LoVo (cell line): Measurements from ENCODE around the gene SPRR2A.
"Not testable (repeated sequence)": the region's sequence is repeated elsewhere in the genome, so short reads cannot be mapped to it uniquely, and the experiment has no call there.

Experiments used
- DNase-seq: peaks from one replicate; pipeline ENCODE4 v3.0.0-alpha.2; 2016; ENCODE audit warnings: low spot score

SPRR2A gene

GRCh38 chr1:153057375-153057774 is at the start of gene SPRR2A:
SPRR2A (minus strand) TSS chr1:153057512; CDS start chr1:153056735, 777 bp downstream.
- DNase-seq = no peak

GRCh38 chr1:153100245-153100644 is 42.9 kb upstream of the SPRR2A start:
- peak; percentile 32 for DNase-seq

GRCh38 chr1:153099461-153100045 is 42.2 kb upstream of the SPRR2A start:
- no peak for DNase-seq

DNA sequence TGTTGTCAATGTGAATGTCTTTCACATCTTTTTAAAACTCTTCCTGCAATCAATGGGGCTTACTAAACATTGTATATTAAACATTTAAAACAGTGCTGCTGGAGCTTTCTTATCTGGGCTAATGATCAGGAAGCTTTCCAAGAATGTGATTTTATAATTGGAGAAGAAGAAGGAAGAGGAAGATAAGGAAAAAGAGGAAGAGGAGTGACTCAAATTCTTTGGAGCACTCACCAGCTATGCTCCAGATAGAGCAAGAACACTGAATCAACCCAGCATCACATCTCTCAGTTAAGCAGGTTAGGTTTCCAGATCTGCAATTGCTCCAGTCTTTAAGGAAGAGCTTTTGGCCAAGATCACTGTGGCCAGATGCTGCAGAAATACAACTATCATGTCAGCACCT is 38.5 kb upstream of the SPRR2A start:
- no peak for DNase-seq

- DNase-seq = no peak
Observed at GRCh38 chr1:153094426-153094825, 37.1 kb upstream of the SPRR2A start, which contains the start of gene SPRR2E. SPRR2E (minus strand) TSS chr1:153094526; CDS start chr1:153093751, 775 bp downstream.

GRCh38 chr1:153087652-153088051 is 30.3 kb upstream of the SPRR2A start:
- DNase-seq = no peak

DNA sequence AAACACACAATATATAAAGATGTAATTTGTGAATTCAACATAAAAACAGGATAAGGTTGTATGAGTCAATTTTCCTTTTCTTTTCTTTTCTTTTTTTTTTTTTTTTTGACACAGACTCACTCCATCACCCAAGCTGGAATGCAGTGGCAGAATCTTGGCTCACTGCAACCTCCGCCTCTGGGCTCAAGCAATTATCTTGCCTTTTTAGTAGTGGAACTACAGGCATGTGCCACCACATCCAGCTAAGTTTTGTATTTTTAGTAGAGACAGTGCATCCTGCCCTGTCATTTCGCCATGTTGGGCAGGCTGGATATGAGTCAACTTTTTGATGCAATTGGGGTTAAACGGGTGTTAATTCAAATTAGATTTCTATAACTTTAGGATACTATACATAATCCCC is 24.4 kb upstream of the SPRR2A start:
- no peak for DNase-seq

GRCh38 chr1:153072806-153073726 is 15.8 kb upstream of the SPRR2A start:
- no peak for DNase-seq

- no peak for DNase-seq
Observed at GRCh38 chr1:153071511-153071910, 14.2 kb upstream of the SPRR2A start, which contains the start of gene SPRR2B. SPRR2B (minus strand) TSS chr1:153071611; CDS start chr1:153070839, 772 bp downstream.

DNA sequence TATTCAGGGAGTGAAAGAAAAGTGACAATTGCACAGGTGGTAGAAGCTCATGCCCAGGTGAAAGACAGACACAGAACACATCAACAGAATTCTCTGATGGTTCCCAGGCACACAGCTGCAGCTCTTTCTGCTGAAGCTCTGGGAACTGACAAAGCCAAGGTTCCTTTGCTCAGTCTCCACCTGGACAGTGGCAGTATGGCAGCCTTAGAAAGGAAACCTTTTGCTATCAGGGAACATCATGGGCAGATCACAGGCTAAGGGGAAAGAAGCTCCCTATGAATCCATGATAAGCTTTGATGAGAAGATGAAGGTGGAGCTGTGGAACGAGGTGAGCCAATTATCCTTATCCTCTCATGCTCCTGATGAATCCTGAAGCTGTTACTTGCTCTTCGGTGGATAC is 12.9 kb upstream of the SPRR2A start:
- DNase-seq = no peak

DNA sequence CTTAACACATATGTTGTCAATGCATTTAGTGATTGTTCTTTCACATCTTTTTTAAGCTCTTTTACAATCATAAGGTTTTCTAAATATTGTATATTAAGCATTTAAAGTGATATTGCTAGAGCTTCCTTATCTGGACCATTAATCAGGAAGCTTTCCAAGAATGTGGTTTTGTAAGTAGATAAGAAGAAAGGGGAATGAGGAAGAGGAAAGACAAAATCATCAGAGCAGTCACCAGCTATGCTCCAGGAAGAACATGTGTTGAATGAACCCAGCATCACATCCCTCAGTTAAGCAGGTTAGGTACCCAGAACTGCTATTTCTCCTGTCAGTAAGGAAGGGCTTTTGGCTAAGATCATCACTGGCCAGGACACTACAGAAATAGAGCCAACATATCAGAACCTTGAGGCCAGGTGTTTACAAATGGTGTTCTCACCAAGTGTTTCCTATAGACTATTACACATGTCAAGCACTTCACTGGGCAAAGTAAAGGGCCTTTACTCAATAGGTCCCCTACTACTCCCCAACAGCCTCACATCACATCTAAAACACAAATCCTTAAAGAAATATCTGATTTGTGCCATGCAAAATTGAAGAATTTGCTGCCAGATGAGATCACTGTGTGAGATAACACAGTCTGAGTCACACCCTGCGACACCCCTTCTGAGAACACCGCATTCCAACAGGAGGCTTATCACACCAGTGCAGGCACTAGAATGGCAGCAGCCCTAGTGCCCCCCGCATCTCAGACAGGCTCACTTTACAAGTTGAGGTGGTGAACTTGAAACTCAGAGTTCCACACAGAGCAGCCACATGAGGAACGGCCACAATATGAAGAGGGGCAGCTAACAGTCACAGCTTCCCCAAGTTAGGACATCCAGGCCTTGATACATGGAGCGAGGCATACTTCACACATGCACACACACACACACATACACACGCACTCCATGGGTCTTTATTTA is 1.8 kb upstream of the SPRR2A start:
- peak; percentile 8 for DNase-seq

- DNase-seq = no peak
Observed at GRCh38 chr1:153058154-153058553, 842 bp upstream of the SPRR2A start.

DNA sequence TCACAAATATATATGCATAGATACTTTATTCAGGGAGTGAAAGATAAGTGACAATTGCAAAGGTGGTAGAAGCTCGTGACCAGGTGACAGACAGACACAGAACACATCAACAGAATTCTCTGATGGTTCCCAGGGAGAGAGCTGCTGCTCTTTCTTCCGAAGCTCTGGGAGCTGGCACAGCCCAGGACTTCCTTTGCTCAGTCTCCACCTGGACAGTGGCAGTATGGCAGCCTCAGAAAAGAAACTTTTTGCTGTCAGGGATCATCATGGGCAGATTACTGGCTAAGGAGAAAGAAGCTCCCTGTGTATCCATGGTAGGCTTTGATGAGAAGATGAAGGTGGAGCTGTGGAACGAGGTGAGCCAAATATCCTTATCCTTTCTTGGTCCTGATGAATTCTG is 1.2 kb downstream of the SPRR2A start:
- not testable (repeated sequence) for DNase-seq

DNA sequence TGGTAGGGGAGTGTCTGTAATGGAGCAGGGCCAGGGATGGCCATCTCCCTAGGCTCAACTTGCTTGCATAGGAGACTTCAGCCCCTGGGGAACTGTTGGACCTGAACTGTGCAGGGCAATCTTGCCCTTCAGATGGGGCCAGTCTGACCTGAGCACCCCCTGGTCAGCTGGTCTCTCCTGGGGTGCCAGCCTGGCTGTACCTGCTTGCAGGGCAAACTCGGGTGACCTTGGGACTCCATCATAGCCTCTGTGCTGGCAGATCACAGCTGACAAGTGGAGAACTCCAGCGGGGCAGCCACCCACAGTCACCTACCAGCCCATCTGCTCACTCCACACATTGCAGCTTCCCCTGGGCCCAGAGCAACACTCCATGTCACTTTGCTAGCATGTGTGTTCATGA is 8.1 kb downstream of the SPRR2A start:
- DNase-seq = no peak

DNA sequence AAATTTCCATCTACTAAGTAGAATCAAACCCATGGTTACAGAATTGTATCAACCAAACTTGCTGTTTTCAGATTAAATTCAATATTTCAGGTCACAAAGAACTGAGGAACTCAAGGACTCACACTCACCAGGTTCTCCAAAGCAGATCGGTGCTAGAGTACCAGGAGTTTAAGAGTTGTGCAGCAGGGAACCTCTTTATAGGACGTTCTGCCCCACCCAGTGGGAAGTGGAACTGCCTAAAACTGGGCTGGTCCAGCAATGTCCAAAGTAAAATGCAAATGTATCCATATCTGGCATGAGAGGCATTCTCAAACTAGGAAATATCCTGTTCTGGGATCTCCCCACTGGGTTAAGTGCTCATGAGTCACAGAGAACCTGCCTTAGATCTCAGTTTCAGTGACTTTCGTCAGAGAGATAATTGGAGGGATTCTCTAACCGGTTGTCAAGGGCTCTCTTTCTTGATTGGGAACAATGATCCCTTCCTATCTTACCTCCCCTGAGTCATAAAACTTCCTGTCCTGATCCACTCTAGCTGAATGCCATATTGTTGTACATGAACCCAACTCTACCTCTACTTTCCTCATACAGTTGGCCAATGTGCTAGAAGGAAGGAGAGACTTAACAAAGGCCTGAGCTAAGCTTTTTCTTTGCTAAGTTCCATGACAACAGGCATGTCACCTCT is 16.2 kb downstream of the SPRR2A start, which contains the start of gene SPRR2D:
TSS of gene SPRR2D (minus strand) at position 171 of the 682 bp plus-strand sequence. CDS start 774 bp downstream, outside the sequence.
- no peak for DNase-seq

DNA sequence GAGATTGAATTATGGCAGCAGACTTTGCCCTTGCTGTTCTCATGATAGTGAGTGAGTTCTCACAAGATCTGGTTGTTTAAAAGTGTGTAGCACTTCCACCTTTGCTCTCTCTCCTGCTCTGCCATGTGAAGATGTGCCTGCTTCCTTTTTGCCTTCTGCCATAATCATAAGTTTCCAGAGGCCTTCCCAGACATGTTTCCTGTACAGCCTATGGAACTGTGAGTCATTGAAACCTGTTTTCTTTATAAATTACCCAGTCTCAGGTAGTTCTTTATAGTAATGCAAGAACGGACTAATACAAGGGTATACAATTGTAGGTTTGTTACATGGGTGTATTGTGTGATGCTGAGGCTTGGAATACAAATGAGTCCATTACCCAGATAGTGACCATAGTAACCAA is 22.1 kb downstream of the SPRR2A start:
- DNase-seq = no peak

GRCh38 chr1:153032677-153033308 is 24.5 kb downstream of the SPRR2A start:
- peak; percentile 36 for DNase-seq

- no peak for DNase-seq
Observed at GRCh38 chr1:153032073-153032472, 25.2 kb downstream of the SPRR2A start.

- no peak for DNase-seq
Observed at GRCh38 chr1:153030895-153031294, 26.4 kb downstream of the SPRR2A start, which contains the start of gene SPRR1B. SPRR1B (plus strand) TSS chr1:153031203; CDS start chr1:153032346, 1,143 bp downstream.

DNA sequence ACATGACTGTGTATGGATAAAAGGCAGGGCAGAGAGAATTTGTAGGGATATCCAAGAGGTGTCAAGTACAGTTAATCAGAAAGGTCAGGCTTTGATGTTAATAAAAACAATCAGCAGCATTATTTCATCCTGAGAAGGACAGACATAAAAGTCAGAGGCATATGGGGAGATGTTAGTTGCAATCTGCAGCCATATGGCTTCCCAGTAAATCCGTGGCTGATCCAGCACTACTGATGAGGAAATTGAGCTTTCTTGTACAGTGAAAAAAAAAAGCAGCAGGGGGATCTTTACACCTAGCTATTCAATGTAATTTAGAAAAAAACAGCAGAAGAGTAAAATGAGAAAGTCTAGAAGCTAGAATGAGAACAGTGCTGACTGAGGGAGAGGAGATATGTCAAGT is 28.5 kb downstream of the SPRR2A start:
- no peak for DNase-seq

DNA sequence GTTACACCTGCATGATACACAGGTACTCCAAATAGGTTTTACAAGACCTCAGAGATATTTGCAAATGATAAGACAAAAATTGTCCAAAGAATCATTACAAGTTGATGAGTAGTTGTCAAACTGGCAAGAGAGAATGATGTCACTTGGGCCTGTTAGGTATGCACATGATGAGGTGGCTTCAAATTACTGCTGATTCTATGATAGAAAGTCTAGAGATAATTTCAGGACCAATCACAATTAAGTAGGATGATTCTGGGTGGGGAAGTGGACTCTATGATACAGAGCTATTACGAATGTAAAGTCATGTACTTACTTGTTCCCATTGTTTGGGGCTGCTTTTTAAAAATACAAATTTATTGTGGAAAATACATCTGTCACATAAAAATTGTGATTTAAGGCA is 31.5 kb downstream of the SPRR2A start:
- no peak for DNase-seq
